Measurements from ENCODE around the gene TPSAB1. TPM values are rescaled to one million over a fixed set of nuclear protein-coding genes. Genes with fewer than 3 reads are reported as not detected.
A peak's percentile ranks its signal among the peaks of the same experiment; 100 is the strongest.
"Not testable (repeated sequence)": the region's sequence is repeated elsewhere in the genome, so short reads cannot be mapped to it uniquely, and the experiment has no call there.

Gene TPSAB1
- total and polyA plus RNA-seq, 8 donors = 1.1 to 17.0 (median 4.9) TPM

DNA sequence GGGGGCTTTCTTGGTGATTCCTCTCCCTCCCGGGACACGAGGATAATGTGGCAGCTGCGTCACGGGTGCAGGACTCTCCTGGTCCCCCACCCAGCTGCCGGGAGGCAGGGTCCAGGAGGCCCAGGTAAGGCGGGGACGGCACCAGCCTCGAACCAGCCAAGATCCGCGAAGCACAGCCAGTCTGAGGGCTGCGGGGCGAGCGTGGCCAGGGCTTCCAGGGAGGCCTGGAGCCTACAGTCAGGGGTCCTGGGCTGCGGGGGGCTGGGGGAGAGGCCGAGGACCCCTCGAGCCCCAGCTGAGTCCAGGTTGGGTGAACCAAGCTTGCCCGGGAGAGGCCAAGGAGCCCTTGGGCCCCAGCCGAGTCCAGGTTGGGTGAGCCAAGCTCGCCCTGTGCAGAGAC is 25.3 kb downstream of the TPSAB1 start:
- Histone ChIP-seq H3K9me3 (no peaks in the 10 kb centered on the region), H3K4me1 (no peaks in the 10 kb centered on the region), H3K27ac (no peak overlapping the region), H3K36me3 (no peaks in the 10 kb centered on the region), H3K27me3 (peaks cover 0 to 5% (median 0%) of the 10 kb centered on the region in 4 donors), H3K4me3 (no peak overlapping the region)
- ATAC-seq (no peak), FAIRE-seq (no peak), DNase-seq (no peak)
- intact Hi-C loops (cut with DNase I) = no loop called here
- 71 to 81% methylated on average over 16 to 19 of the region's 19 CpGs for WGBS, 2 donors
- TF ChIP-seq, protein P1, sequence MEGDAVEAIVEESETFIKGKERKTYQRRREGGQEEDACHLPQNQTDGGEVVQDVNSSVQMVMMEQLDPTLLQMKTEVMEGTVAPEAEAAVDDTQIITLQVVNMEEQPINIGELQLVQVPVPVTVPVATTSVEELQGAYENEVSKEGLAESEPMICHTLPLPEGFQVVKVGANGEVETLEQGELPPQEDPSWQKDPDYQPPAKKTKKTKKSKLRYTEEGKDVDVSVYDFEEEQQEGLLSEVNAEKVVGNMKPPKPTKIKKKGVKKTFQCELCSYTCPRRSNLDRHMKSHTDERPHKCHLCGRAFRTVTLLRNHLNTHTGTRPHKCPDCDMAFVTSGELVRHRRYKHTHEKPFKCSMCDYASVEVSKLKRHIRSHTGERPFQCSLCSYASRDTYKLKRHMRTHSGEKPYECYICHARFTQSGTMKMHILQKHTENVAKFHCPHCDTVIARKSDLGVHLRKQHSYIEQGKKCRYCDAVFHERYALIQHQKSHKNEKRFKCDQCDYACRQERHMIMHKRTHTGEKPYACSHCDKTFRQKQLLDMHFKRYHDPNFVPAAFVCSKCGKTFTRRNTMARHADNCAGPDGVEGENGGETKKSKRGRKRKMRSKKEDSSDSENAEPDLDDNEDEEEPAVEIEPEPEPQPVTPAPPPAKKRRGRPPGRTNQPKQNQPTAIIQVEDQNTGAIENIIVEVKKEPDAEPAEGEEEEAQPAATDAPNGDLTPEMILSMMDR (IDR thresholded peaks at IDR 0.05) = no peak

DNA sequence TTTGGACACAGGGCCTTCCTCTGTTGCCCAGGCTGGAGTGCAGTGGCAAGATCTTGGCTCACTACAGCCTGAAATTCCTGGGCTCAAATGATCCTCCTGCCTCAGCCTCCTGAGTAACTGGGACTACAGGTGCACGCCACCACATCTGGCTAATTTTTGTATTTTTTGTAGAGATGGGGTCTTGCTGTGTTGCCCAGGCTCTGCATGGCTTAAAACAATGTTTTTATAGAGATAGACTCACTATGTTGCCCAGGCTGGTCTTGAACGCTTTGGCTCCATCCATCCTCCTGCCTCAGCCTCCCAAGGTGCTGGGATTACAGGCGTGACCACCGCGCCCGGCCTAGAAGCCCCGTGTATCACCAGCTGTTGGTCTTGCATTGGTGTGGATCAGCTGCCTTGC is 28.9 kb downstream of the TPSAB1 start:
- H3K4me1 ChIP-seq; H3K9me3 ChIP-seq; H3K27me3 ChIP-seq; ATAC-seq; intact Hi-C loops (cut with DNase I); H3K36me3 ChIP-seq; H3K27ac ChIP-seq; H3K4me3 ChIP-seq; FAIRE-seq; DNase-seq: not testable (repeated sequence)
- WGBS, 2 donors = 90 to 94% methylated on average over 7 of the region's 7 CpGs

DNA sequence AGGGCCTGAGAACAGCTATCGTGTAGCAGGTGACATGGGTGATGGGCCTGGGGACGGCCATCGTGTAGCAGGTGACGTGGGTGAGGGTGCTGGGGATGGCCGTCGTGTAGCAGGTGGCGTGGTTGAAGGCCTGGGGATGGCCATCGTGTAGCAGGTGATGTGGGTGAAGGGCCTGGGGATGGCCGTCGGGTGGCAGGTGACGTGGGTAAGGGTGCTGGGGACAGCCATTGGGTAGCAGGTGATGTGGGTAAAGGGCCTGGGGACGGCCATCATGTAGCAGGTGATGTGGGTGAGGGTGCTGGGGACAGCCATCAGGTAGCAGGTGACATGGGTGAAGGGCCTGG is 30.8 kb downstream of the TPSAB1 start:
- ATAC-seq (no peak), FAIRE-seq (no peak), DNase-seq (peak in 1 of 6 donors; percentile 76)
- Histone ChIP-seq H3K4me1 (no peaks in the 10 kb centered on the region), H3K27ac (no peak overlapping the region), H3K4me3 (no peak overlapping the region), H3K27me3 (no peaks in the 10 kb centered on the region), H3K36me3 (no peaks in the 10 kb centered on the region), H3K9me3 (no peaks in the 10 kb centered on the region)
- WGBS, 2 donors = 55 to 66% methylated on average over 12 of the region's 12 CpGs
- intact Hi-C loops (cut with DNase I) = no loop called here
- TF ChIP-seq, protein P1 (IDR thresholded peaks at IDR 0.05) = no peak

DNA sequence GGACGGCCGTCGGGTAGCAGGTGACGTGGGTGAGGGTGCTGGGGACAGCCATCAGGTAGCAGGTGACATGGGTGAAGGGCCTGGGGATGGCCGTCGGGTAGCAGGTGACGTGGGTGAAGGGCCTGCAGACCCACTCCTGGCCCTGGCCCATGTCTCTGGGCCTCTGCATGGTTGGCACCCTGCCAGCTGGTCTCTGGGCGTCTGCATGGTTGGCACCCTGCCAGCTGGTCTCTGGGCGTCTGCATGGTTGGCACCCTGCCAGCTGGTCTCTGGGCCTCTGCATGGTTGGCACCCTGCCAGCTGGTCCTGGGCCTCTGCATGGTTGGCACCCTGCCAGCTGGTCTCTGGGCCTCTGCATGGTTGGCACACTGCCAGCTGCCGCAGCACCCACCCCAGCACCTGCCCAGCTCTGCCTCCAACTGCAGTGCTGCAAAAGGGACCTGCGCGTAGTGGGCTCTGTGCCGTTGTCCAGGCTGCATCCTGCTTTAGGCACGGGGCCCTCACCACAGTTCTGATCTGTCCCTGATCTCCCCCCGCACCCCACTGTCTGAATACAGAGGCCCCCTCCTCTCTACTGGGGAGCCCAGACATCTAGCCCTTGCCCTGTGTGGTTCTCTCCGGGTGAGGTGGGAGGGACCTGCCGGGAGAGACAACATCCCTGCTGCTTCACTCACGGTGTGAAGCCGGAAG is 31.4 kb downstream of the TPSAB1 start:
- H3K4me3 ChIP-seq; H3K4me1 ChIP-seq; H3K27me3 ChIP-seq; H3K9me3 ChIP-seq; H3K36me3 ChIP-seq; FAIRE-seq; intact Hi-C loops (cut with DNase I); H3K27ac ChIP-seq: not testable (repeated sequence)
- WGBS, 2 donors = 9% methylated on average over 16 to 19 of the region's 19 CpGs
- ATAC-seq = peak; percentile 60 to 70 (median 66)
- DNase-seq = peak in 5 of 6 donors; percentile 29 to 89 (median 74)

DNA sequence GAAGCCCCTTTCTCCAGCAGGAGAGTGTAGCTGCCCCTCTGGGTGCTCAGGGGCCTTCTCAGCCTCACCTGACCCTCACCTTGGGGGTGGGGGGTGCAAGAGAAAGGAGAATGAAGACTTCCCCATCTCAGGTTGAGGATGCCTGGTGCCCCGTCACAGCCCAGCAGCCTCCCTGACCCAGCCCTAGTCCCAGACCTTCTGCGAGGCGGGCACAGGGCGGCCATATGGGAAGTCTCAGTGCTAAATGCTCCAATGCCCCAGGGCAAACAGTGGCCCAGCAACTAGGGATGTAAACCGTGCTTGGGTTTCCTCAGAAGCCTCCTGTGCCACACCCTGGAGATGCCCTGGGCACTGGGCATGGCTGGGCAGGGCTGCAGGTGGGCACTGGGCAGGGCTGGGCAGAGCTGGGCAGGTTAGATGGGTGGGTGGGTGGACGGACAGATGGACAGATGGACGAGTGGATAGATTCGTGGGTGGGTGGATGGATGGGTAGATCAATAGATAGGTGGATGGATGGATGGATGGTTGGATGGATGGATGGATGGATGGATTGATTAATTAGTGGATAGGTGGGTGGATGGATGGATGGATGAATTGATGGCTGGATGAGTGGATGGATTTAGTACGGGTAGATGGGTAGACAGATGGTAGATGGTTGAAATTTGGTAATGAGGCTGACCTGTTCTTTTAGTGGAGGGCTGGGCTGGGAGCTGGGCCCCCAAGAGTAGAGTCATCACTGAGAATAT is 32.1 kb downstream of the TPSAB1 start:
- no peaks in the 10 kb centered on the region for H3K4me1 ChIP-seq
- H3K9me3 ChIP-seq = no peaks in the 10 kb centered on the region
- DNase-seq = peak in 1 of 6 donors; percentile 65
- FAIRE-seq = no peak
- TF ChIP-seq, protein P1 (IDR thresholded peaks at IDR 0.05) = no peak
- no peak overlapping the region for H3K27ac ChIP-seq
- intact Hi-C loops (cut with DNase I) = no loop called here
- H3K4me3 ChIP-seq = no peak overlapping the region
- no peaks in the 10 kb centered on the region for H3K36me3 ChIP-seq
- no peaks in the 10 kb centered on the region for H3K27me3 ChIP-seq
- ATAC-seq = peak in 1 of 4 donors; percentile 14
- 58 to 66% methylated on average over 9 of the region's 9 CpGs for WGBS, 2 donors

DNA sequence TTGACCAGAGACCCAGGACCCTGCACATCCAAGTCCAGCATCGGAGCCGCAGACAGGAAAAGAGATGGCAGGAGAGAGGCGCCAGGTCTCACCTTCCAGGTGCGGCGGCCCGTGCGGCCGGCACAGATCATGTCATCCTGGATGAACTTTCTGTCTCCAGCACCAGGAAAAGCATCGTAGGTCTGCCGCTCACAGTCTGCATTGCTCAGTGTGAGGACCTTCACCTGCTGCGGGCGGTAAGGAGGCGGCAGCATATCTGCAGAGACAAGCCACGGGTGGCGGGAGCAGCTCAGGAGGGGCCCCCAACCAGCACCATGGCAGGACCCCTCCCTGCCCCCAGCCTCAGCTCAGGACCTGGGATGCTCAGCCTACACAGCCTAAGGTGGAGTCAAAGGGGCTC is 33.3 kb downstream of the TPSAB1 start:
- no peak overlapping the region for H3K27ac ChIP-seq
- H3K4me1 ChIP-seq = no peaks in the 10 kb centered on the region
- no peak for ATAC-seq
- intact Hi-C loops (cut with DNase I) = no loop called here
- H3K27me3 ChIP-seq = no peaks in the 10 kb centered on the region
- WGBS, 2 donors = 83 to 91% methylated on average over 15 of the region's 15 CpGs
- H3K4me3 ChIP-seq = no peak overlapping the region
- no peak for FAIRE-seq
- H3K36me3 ChIP-seq = no peaks in the 10 kb centered on the region
- TF ChIP-seq, protein P1 (IDR thresholded peaks at IDR 0.05) = no peak
- H3K9me3 ChIP-seq = no peaks in the 10 kb centered on the region
- DNase-seq = no peak
